ENCODE measurements around the gene PTCD3. TPM values are rescaled to one million over a fixed set of nuclear protein-coding genes. Genes with fewer than 3 reads are reported as not detected.

Gene PTCD3
- total RNA-seq, 2 donors from 2014 or later: 184 to 191 TPM

DNA sequence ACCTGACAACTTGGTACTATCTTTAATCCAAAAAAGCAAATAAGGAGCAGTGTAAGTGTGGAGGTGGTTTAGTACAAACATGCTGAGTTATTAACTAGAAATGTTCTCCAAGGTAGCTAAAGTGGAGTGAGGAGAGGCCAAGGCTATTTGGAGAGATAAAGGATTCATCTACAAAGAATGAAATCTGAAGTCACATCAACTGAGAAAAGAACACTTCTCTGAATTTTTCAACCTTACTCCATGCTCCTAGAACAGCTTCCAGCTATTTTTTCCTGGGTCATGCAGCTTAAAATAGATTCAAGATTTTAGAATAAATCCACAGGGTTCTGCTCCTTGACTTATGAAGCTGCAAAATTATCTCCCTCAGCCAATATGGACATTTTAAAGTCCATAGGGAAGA, 70.6 kb downstream of the PTCD3 start:
- Mint-ChIP-seq H3K27me3 (ENCODE audit: insufficient read depth) (no peaks in the 10 kb centered on the region), H3K4me1 (peaks cover 9% of the 10 kb centered on the region), H3K27ac (no peak overlapping the region), H3K9me3 (no peaks in the 10 kb centered on the region), H3K4me3 (no peak overlapping the region), H3K36me3 (ENCODE audit: low read depth) (peaks cover 51% of the 10 kb centered on the region)
- Histone ChIP-seq H3K36me3 (ENCODE audit: control insufficient read depth, insufficient read depth, low read length) (peaks cover 70% of the 10 kb centered on the region), H3K9ac (ENCODE audit: extremely low read depth, low read length, poor library complexity, severe bottlenecking) (no peak overlapping the region), H3K4me1 (ENCODE audit: control insufficient read depth, insufficient read depth, low read length) (peaks cover 4% of the 10 kb centered on the region), H3K4me3 (ENCODE audit: low read length) (no peak overlapping the region), H3K27me3 (ENCODE audit: control insufficient read depth, insufficient read depth, low read length, poor library complexity, severe bottlenecking) (no peaks in the 10 kb centered on the region), H3K27ac (ENCODE audit: low read depth, low read length) (no peak overlapping the region), H3K9me3 (ENCODE audit: control insufficient read depth, low read length) (no peaks in the 10 kb centered on the region)
- TF ChIP-seq CTCF (conservative IDR thresholded peaks at IDR 0.05): no peak
- no peak for DNase-seq

- Histone ChIP-seq H3K9me3 (ENCODE audit: control insufficient read depth, low read length) (no peaks in the 10 kb centered on the region), H3K9ac (ENCODE audit: extremely low read depth, low read length, poor library complexity, severe bottlenecking) (no peak overlapping the region), H3K4me3 (ENCODE audit: low read length) (no peak overlapping the region), H3K27me3 (ENCODE audit: control insufficient read depth, insufficient read depth, low read length, poor library complexity, severe bottlenecking) (no peaks in the 10 kb centered on the region), H3K27ac (ENCODE audit: low read depth, low read length) (no peak overlapping the region), H3K36me3 (ENCODE audit: control insufficient read depth, insufficient read depth, low read length) (peaks cover 22% of the 10 kb centered on the region), H3K4me1 (ENCODE audit: control insufficient read depth, insufficient read depth, low read length) (peaks cover 2% of the 10 kb centered on the region)
- Mint-ChIP-seq H3K4me3 (no peak overlapping the region), H3K27me3 (ENCODE audit: insufficient read depth) (no peaks in the 10 kb centered on the region), H3K4me1 (peaks cover 36% of the 10 kb centered on the region), H3K36me3 (ENCODE audit: low read depth) (peaks cover 11% of the 10 kb centered on the region), H3K9me3 (no peaks in the 10 kb centered on the region), H3K27ac (peak overlapping the region; percentile 36)
- 88 to 100% methylated on average over 1 of the region's 1 CpG for WGBS, 2 experiments (ENCODE audit: insufficient coverage in 1 of 2, insufficient read length in 1 of 2)
- no peak for TF ChIP-seq CTCF (conservative IDR thresholded peaks at IDR 0.05)
- no peak for DNase-seq
Observed at GRCh38 chr2:86185517-86186212, 79.6 kb downstream of the PTCD3 start.

DNA sequence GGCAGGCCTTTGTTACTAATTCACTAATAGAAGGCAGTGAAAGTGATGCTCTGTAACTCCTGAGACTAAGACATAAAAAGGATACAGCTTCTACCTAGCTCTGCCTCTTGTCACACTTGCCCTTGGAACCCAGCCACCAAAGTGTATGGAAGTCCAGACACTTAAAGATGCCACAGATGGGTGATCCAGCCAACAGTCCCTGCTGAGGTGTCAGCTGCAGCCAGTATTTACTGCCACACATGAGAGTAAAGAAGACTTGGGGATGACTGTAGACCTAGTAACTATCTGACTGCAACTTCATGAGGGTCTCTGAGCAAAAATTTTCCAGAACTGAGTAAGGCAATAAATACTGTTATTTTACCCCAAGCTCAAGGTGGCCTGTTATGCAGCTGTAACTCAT, 80.4 kb downstream of the PTCD3 start:
- H3K27me3 Mint-ChIP-seq (ENCODE audit: insufficient read depth): no peaks in the 10 kb centered on the region
- Histone ChIP-seq H3K36me3 (ENCODE audit: control insufficient read depth, insufficient read depth, low read length) (peaks cover 19% of the 10 kb centered on the region), H3K4me3 (ENCODE audit: low read length) (no peak overlapping the region), H3K9me3 (ENCODE audit: control insufficient read depth, low read length) (no peaks in the 10 kb centered on the region), H3K27me3 (ENCODE audit: control insufficient read depth, insufficient read depth, low read length, poor library complexity, severe bottlenecking) (no peaks in the 10 kb centered on the region), H3K9ac (ENCODE audit: extremely low read depth, low read length, poor library complexity, severe bottlenecking) (no peak overlapping the region), H3K4me1 (ENCODE audit: control insufficient read depth, insufficient read depth, low read length) (peaks cover 2% of the 10 kb centered on the region), H3K27ac (ENCODE audit: low read depth, low read length) (no peak overlapping the region)
- TF ChIP-seq CTCF (conservative IDR thresholded peaks at IDR 0.05): no peak
- peaks cover 8% of the 10 kb centered on the region for H3K36me3 Mint-ChIP-seq (ENCODE audit: low read depth)
- DNase-seq: no peak
- no peaks in the 10 kb centered on the region for H3K9me3 Mint-ChIP-seq
- no peak overlapping the region for H3K4me3 Mint-ChIP-seq
- H3K27ac Mint-ChIP-seq: peak overlapping the region; percentile 45
- H3K4me1 Mint-ChIP-seq: peaks cover 36% of the 10 kb centered on the region
